ES-I3 (cell line): Measurements from ENCODE around the gene MACROD2.
"Not testable (repeated sequence)": the region's sequence is repeated elsewhere in the genome, so short reads cannot be mapped to it uniquely, and the experiment has no call there.

Experiments used
- H3K36me3 ChIP-seq: 2 replicates; pipeline ENCODE4 v1.6.1; 2013; ENCODE audit warnings: mild to moderate bottlenecking, low read length, control low read depth, moderate library complexity; ENCODE audit not compliant: insufficient read depth
- H3K4me1 ChIP-seq: 2 replicates; pipeline ENCODE4 v1.6.1; 2013; ENCODE audit warnings: mild to moderate bottlenecking, control low read depth, low read length; ENCODE audit not compliant: insufficient read depth
- H3K9ac ChIP-seq: 2 replicates; pipeline ENCODE4 v1.6.1; 2013; ENCODE audit warnings: low read depth, mild to moderate bottlenecking, low read length, moderate library complexity
- H3K9me3 ChIP-seq: 2 replicates; pipeline ENCODE4 v1.6.1; 2013; ENCODE audit warnings: mild to moderate bottlenecking, low read length, moderate library complexity; ENCODE audit not compliant: control insufficient read depth, insufficient read depth

The MACROD2 gene

GRCh38 chr20:14922503-14923267, 927.4 kb downstream of the MACROD2 start:
- no peaks in the 10 kb centered on the region for H3K36me3 ChIP-seq
- H3K9me3 ChIP-seq: no peaks in the 10 kb centered on the region
- no peak overlapping the region for H3K9ac ChIP-seq
- peaks cover 9% of the 10 kb centered on the region; the same call in 1 of the 2 replicates for H3K4me1 ChIP-seq

GRCh38 chr20:14924433-14924832, 929.1 kb downstream of the MACROD2 start:
- no peaks in the 10 kb centered on the region for H3K9me3 ChIP-seq
- H3K36me3 ChIP-seq: no peaks in the 10 kb centered on the region
- H3K9ac ChIP-seq: no peak overlapping the region
- H3K4me1 ChIP-seq: peaks cover 6% of the 10 kb centered on the region; the same call in 1 of the 2 replicates

GRCh38 chr20:14925300-14925699, 930.0 kb downstream of the MACROD2 start:
- Histone ChIP-seq H3K36me3 (no peaks in the 10 kb centered on the region), H3K9me3 (no peaks in the 10 kb centered on the region), H3K4me1 (peaks cover 5% of the 10 kb centered on the region; the same call in 1 of the 2 replicates), H3K9ac (no peak overlapping the region)

- not testable (repeated sequence) for H3K9me3 ChIP-seq, H3K4me1 ChIP-seq, H3K9ac ChIP-seq, H3K36me3 ChIP-seq
Observed at GRCh38 chr20:14926436-14926835, 931.1 kb downstream of the MACROD2 start.

- Histone ChIP-seq H3K4me1 (peaks cover 4% of the 10 kb centered on the region; the same call in 1 of the 2 replicates), H3K9me3 (no peaks in the 10 kb centered on the region), H3K9ac (no peak overlapping the region), H3K36me3 (no peaks in the 10 kb centered on the region)
Observed at GRCh38 chr20:14928083-14928482, 932.8 kb downstream of the MACROD2 start.

- Histone ChIP-seq H3K36me3 (no peaks in the 10 kb centered on the region), H3K9ac (no peak overlapping the region), H3K4me1 (no peaks in the 10 kb centered on the region), H3K9me3 (no peaks in the 10 kb centered on the region)
Observed at GRCh38 chr20:14929388-14929787, 934.1 kb downstream of the MACROD2 start.

GRCh38 chr20:14932040-14932439, 936.7 kb downstream of the MACROD2 start:
- Histone ChIP-seq H3K4me1 (no peaks in the 10 kb centered on the region), H3K9ac (no peak overlapping the region), H3K9me3 (no peaks in the 10 kb centered on the region), H3K36me3 (no peaks in the 10 kb centered on the region)

GRCh38 chr20:14935285-14935684, 940.0 kb downstream of the MACROD2 start:
- H3K9me3 ChIP-seq: no peaks in the 10 kb centered on the region
- H3K4me1 ChIP-seq: no peaks in the 10 kb centered on the region
- no peak overlapping the region for H3K9ac ChIP-seq
- H3K36me3 ChIP-seq: no peaks in the 10 kb centered on the region

- no peaks in the 10 kb centered on the region for H3K9me3 ChIP-seq
- no peaks in the 10 kb centered on the region for H3K4me1 ChIP-seq
- H3K36me3 ChIP-seq: no peaks in the 10 kb centered on the region
- no peak overlapping the region for H3K9ac ChIP-seq
Observed at GRCh38 chr20:14937021-14937420, 941.7 kb downstream of the MACROD2 start.

GRCh38 chr20:14937846-14938245, 942.5 kb downstream of the MACROD2 start:
- no peaks in the 10 kb centered on the region for H3K36me3 ChIP-seq
- no peak overlapping the region for H3K9ac ChIP-seq
- peaks cover 3% of the 10 kb centered on the region for H3K4me1 ChIP-seq
- no peaks in the 10 kb centered on the region for H3K9me3 ChIP-seq

GRCh38 chr20:14947536-14947935, 952.2 kb downstream of the MACROD2 start:
- no peak overlapping the region for H3K9ac ChIP-seq

GRCh38 chr20:14947946-14948345, 952.6 kb downstream of the MACROD2 start:
- no peak overlapping the region for H3K9ac ChIP-seq
- H3K4me1 ChIP-seq: peaks cover 31% of the 10 kb centered on the region
- H3K9me3 ChIP-seq: no peaks in the 10 kb centered on the region
- H3K36me3 ChIP-seq: no peaks in the 10 kb centered on the region

More at GRCh38 chr20:14947536-14947935, 952.2 kb downstream of the MACROD2 start:
- H3K9me3 ChIP-seq: no peaks in the 10 kb centered on the region
- peaks cover 35% of the 10 kb centered on the region for H3K4me1 ChIP-seq
- no peaks in the 10 kb centered on the region for H3K36me3 ChIP-seq

- Histone ChIP-seq H3K4me1 (peaks cover 30% of the 10 kb centered on the region), H3K9ac (no peak overlapping the region), H3K9me3 (no peaks in the 10 kb centered on the region)
Observed at GRCh38 chr20:14948416-14948815, 953.1 kb downstream of the MACROD2 start.

GRCh38 chr20:14950633-14951032, 955.3 kb downstream of the MACROD2 start:
- Histone ChIP-seq H3K36me3 (no peaks in the 10 kb centered on the region), H3K9me3 (no peaks in the 10 kb centered on the region), H3K4me1 (peaks cover 34% of the 10 kb centered on the region), H3K9ac (no peak overlapping the region)

More at GRCh38 chr20:14948416-14948815, 953.1 kb downstream of the MACROD2 start:
- H3K36me3 ChIP-seq: no peaks in the 10 kb centered on the region

GRCh38 chr20:14951105-14951504, 955.8 kb downstream of the MACROD2 start:
- Histone ChIP-seq H3K4me1 (peaks cover 38% of the 10 kb centered on the region), H3K36me3 (no peaks in the 10 kb centered on the region), H3K9ac (no peak overlapping the region), H3K9me3 (no peaks in the 10 kb centered on the region)
